Neutrophil (primary cell): ENCODE data around the gene LRMDA.
A peak's percentile ranks its signal among the peaks of the same experiment; 100 is the strongest.

Experiments used
- H3K27ac ChIP-seq: fragments of 200-600 bp; sonication (generic); 2 replicates; pipeline ENCODE4 v1.5.1; 2016; ENCODE audit warnings: mild to moderate bottlenecking, moderate library complexity
- H3K27me3 ChIP-seq: fragments of 200-600 bp; sonication (generic); 2 replicates; pipeline ENCODE4 v1.6.0; 2016; ENCODE audit warnings: mild to moderate bottlenecking
- H3K36me3 ChIP-seq: fragments of 200-600 bp; sonication (generic); 2 replicates; pipeline ENCODE4 v1.5.1; 2017
- H3K4me1 ChIP-seq, 2 experiments: fragments of 200-600 bp in 1 of 2; sonication (generic) in 1 of 2; 1 replicate in 1 of 2; 2 replicates in 1 of 2; pipeline versions ENCODE4 v1.5.1 to v1.6.1; 2013 to 2016; ENCODE audit warnings: low read depth in 1 of 2, low read length in 1 of 2, mild to moderate bottlenecking in 1 of 2, moderate library complexity in 1 of 2; ENCODE audit not compliant: control insufficient read depth in 1 of 2, insufficient read depth in 1 of 2
- H3K4me3 ChIP-seq, 2 experiments: fragments of 200-600 bp in 1 of 2; sonication (generic) in 1 of 2; 1 replicate in 1 of 2; 2 replicates in 1 of 2; pipeline ENCODE4 v1.5.1; 2013 to 2016; ENCODE audit warnings: low read depth in 1 of 2, low read length in 1 of 2, mild to moderate bottlenecking in 1 of 2, moderate library complexity in 1 of 2
- H3K9me3 ChIP-seq: fragments of 200-600 bp; sonication (generic); 2 replicates; pipeline ENCODE4 v1.5.1; 2016
- CTCF ChIP-seq: fragments of 200-600 bp; sonication (generic); IDR thresholded peaks from 2 replicates; pipeline ENCODE4 v1.5.1; 2016; ENCODE audit warnings: antibody characterized with exemption

The LRMDA gene

DNA sequence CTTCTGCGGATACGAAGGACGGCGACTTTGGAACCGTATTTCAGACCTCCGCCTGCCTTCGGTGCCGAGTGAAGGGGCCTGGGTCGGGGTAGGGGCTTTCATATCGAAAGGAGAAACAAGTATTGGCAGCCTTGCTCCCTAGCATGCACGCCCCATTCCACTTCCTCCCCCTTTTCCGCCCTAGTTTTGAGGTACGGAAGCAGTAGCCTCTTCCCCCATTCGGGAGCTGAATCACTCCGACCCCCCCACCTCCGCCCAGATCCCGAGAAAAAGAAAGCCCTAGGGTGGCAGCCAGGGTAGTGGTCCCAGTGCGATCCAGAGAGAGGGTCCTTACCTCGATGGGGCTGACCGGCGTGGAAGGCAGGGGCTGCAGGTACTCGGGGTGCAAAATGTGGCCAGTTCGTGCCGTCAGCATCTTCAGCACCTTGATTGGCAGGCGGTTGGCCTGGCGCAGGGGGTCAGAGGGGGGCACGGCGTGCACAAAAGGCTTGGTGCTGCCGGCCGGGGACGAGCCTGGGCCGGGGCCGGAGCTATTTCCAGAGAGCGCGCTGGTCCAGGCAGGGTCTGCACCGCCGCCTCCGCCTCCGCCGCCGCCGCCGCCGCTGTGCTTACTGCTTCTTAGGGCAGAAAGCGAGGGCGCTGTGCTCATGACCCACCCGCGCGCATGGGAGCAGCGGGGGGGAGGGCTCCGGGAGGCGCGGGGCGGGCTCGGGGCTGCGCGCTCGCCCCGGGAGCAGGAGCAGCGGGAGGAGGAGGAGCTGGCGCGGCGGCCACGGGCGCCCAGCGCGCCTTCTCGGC lies 30.5 kb upstream of the LRMDA start:
- Histone ChIP-seq H3K27ac (no peak overlapping the region), H3K4me1 (peaks cover 59 to 73% of the 10 kb centered on the region in 2 experiments), H3K36me3 (no peaks in the 10 kb centered on the region), H3K4me3 (peak overlapping the region; percentile 70 to 74), H3K9me3 (no peaks in the 10 kb centered on the region), H3K27me3 (peaks cover 100% of the 10 kb centered on the region)
- no peak for TF ChIP-seq CTCF

GRCh38 chr10:75401569-75402485 lies 29.6 kb upstream of the LRMDA start, which contains the start of gene ZNF503:
ZNF503 (minus strand) TSS chr10:75401764; CDS start chr10:75401419, 345 bp downstream.
- Histone ChIP-seq H3K36me3 (no peaks in the 10 kb centered on the region), H3K4me3 (peak within 1 kb of the TSS; percentile 70 to 74), H3K9me3 (no peaks in the 10 kb centered on the region), H3K27ac (no peak within 1 kb of the TSS), H3K27me3 (peaks cover 100% of the 10 kb centered on the region), H3K4me1 (peaks cover 50 to 65% of the 10 kb centered on the region in 2 experiments)
- TF ChIP-seq CTCF: no peak

GRCh38 chr10:75402486-75403143 lies 28.8 kb upstream of the LRMDA start:
- Histone ChIP-seq H3K4me1 (peaks cover 56 to 67% of the 10 kb centered on the region in 2 experiments), H3K27me3 (peaks cover 100% of the 10 kb centered on the region), H3K27ac (no peak overlapping the region), H3K9me3 (no peaks in the 10 kb centered on the region), H3K4me3 (peak overlapping the region; percentile 70 to 74), H3K36me3 (no peaks in the 10 kb centered on the region)
- TF ChIP-seq CTCF: no peak

DNA sequence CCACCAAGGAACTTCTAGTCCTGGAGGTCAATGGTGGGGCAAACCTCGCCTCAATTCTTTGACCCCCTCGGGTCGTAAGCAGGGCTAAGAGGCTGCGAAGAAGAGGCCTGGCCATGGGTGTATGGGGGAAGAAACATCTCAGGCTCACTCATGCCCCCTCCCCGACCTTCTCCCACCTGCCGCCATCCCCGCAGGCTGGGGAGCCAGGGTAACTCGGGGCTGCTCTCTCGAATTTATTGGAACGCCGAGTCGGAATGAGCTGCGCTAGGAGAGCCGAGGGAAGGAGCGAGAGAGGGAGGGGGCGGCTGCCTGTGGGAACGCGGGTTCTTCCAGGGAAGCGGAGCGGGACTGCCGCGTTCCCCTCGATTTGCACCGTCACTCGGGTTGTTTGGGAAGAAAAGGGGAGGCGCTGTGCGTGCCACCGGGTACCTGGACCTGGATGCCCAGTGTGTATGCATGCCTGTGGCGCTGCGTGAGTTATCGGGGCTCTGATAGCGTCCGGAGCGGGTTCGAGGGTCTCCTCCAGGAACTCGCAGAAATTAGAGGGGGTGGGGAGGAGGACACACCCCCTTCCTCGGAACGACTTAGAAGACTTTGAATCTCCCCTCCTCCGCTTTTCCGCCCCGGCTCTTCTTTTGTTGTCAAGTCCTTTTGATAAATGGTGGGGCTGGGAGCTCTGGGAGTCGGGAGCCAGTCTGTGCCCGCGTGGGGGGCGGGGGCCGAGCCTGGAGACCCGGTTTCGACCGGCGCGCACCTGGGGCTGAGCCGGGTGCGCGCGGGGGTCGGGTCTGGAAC lies 28.1 kb upstream of the LRMDA start:
- Histone ChIP-seq H3K36me3 (no peaks in the 10 kb centered on the region), H3K27ac (no peak overlapping the region), H3K9me3 (no peaks in the 10 kb centered on the region), H3K4me1 (peaks cover 64 to 74% of the 10 kb centered on the region in 2 experiments), H3K4me3 (peak overlapping the region; percentile 70 to 74), H3K27me3 (peaks cover 100% of the 10 kb centered on the region)
- no peak for TF ChIP-seq CTCF
